ENCODE data around the gene RHOXF1.
"Not testable (repeated sequence)": the region's sequence is repeated elsewhere in the genome, so short reads cannot be mapped to it uniquely, and the experiment has no call there.

Gene RHOXF1

GRCh38 chrX:120085553-120086185, 30.0 kb downstream of the RHOXF1 start:
- not testable (repeated sequence) for DNase-seq (ENCODE audit: low read depth)

DNA sequence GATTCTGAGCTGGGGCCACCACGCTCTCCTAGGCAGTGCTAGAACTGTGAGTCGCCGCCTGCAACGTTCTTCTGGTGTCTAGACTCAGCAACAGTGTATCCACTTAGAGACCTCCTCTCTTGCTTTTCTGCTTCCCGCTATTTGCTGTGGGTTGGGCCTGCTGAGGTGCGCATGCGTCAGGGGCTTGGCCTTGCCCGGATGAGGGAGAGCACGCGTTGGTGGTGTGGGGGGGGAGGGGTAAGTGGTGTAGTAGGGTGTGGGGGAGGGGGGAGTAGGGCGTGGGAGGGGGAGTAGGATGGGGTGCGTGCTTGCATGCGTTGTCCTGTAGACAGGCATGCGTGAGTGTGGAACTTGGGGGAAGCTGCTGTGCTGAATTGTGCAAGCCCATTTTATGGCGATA, 38.1 kb downstream of the RHOXF1 start, which contains the start of gene RHOXF2B:
RHOXF2B (minus strand) TSS at position 101 of the 400 bp plus-strand sequence. CDS start 138 bp downstream, outside the sequence.
- DNase-seq (ENCODE audit: low read depth): not testable (repeated sequence)

GRCh38 chrX:120066169-120066568, 49.5 kb downstream of the RHOXF1 start:
- DNase-seq (ENCODE audit: low read depth): not testable (repeated sequence)

Data from T-helper 22 cell (primary cell).